SH-SY5Y (cell line): ENCODE data around the gene UNC45A.

Experiments used
- GATA2 ChIP-seq: IDR thresholded peaks from 2 replicates; pipeline ENCODE4 v1.6.1; 2011; ENCODE audit warnings: mild to moderate bottlenecking, low read depth, low read length
- GATA3 ChIP-seq: IDR thresholded peaks from 2 replicates; pipeline ENCODE4 v1.6.1; 2011; ENCODE audit warnings: low read depth, mild to moderate bottlenecking, low read length, moderate library complexity

DNA sequence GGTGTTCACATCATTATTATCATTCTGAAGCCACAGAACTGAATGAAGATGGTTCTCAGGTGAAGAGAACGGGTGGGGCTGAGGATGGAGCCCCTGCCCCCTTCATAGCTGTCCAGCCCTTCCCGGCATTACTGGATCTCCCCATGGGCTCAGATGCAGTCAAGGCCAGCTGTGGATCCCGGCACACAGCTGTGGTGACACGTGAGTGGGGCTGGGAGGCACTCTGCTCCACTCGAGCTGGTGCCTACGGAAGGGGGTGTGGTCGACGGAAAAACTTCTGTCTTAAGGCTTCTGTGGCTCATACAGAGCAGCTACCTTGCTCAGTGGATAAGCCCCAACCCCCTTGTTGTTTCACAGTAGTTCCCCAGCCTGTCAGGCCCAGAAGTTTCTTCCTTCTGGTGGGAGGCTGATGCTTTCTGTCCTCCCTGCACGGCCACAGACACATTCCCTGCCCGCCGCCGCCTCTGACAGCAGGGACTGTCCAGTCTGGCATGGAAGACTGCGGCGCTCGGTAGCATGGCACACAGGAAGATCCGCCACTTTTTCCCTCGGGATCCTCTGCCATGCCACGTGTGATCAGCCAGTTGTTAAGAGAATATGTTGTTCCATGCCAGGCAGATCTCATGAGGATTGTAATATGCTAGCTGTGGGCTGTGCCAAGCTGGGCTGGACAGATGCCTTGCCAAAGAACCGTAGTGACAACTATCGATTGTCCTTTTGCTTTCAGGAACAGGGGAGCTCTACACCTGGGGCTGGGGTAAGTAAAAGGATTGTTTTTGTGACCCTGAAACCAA lies 25.4 kb downstream of the UNC45A start:
- TF ChIP-seq GATA3 (no peak), GATA2 (no peak)
